ENCODE results near the gene MTFP1.

MTFP1 gene

DNA sequence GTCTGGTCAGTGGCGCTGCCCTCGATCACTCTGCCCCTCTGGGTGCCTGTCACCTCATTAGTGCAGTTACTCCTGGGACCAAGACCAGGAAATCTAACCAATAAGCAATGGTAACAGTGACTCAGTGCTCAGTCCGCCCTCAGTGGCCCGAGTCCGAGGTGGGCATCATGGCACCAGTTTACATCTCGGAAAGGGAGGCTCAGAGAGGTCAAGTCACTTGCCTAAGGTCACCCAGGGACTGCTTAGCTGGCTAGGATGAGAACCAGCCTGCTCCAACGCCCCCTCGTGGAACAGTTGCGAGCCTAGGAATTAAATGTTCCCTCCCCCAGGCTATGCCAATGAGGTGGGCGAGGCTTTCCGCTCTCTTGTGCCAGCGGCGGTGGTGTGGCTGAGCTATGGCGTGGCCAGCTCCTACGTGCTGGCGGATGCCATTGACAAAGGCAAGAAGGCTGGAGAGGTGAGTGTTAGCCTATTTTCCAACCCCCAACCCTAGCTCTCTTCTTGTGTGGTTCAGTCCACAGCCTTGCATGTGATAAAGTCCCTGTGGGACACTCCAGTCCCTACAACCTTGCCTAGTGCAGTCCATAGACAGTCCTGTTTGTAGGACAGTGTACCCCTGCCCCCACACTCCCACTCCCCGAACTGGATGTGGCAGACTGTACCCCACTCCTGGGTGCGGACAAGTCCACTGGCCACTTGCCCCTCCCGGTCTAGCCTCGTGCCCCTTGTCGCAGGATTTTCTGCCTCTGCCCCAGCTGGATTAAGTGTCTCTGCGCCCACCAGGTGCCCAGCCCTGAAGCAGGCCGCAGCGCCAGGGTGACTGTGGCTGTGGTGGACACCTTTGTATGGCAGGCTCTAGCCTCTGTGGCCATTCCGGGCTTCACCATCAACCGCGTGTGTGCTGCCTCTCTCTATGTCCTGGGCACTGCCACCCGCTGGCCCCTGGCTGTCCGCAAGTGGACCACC is 1.1 kb downstream of the MTFP1 start:
- peak; percentile 85 for DNase-seq
- peak overlapping the region; percentile 81 for H3K9ac ChIP-seq (ENCODE audit: low read length)
- H3K27ac ChIP-seq (ENCODE audit: low read length), result peak overlapping the region; percentile 58; the same call in 1 of the 2 replicates
- TF ChIP-seq EZH2 (optimal IDR thresholded peaks at IDR 0.05; ENCODE audit: low read depth, low read length) (no peak), CTCF (IDR thresholded peaks at IDR 0.05; ENCODE audit: low read length) (peak; percentile 74)
- H3K9me2 ChIP-seq (replicated peaks; ENCODE audit: insufficient read depth, low read length), result no peaks in the 10 kb centered on the region
- H3K27me3 ChIP-seq (replicated peaks; ENCODE audit: insufficient read depth, low read length), result no peaks in the 10 kb centered on the region
- peaks cover 19% of the 10 kb centered on the region for H3F3A ChIP-seq (ENCODE audit: insufficient read depth, low read length)
- no peaks in the 10 kb centered on the region for H4K20me1 ChIP-seq (ENCODE audit: insufficient read depth, low read length)
- peak overlapping the region; percentile 84 for H3K4me3 ChIP-seq (ENCODE audit: low read length)
- no peaks in the 10 kb centered on the region for H3K9me3 ChIP-seq (replicated peaks; ENCODE audit: insufficient read depth, low read length)
- peak overlapping the region; percentile 88 for H2AFZ ChIP-seq (ENCODE audit: low read length)
- peaks cover 20% of the 10 kb centered on the region for H3K4me1 ChIP-seq (ENCODE audit: low read length)
- peaks cover 17% of the 10 kb centered on the region for H3K79me2 ChIP-seq (ENCODE audit: low read length)
- H3K4me2 ChIP-seq (ENCODE audit: low read depth, low read length), result peak overlapping the region; percentile 95
- H3K36me3 ChIP-seq (replicated peaks; ENCODE audit: insufficient read depth, low read length), result no peaks in the 10 kb centered on the region

GRCh38 chr22:30427871-30428270 is 2.3 kb downstream of the MTFP1 start:
- H3K9ac ChIP-seq (ENCODE audit: low read length), result no peak overlapping the region
- DNase-seq, result no peak
- no peak for TF ChIP-seq EZH2phosphoT487 (IDR thresholded peaks at IDR 0.05; ENCODE audit: low read length)
- no peak for TF ChIP-seq CTCF (IDR thresholded peaks at IDR 0.05; ENCODE audit: low read length)
- no peak for TF ChIP-seq EZH2 (optimal IDR thresholded peaks at IDR 0.05; ENCODE audit: low read depth, low read length)

GRCh38 chr22:30429887-30430286 is 4.3 kb downstream of the MTFP1 start:
- H2AFZ ChIP-seq (ENCODE audit: low read length), result no peak overlapping the region
- H3K4me3 ChIP-seq (ENCODE audit: low read length), result no peak overlapping the region
- H3K36me3 ChIP-seq (replicated peaks; ENCODE audit: insufficient read depth, low read length), result no peaks in the 10 kb centered on the region
- no peaks in the 10 kb centered on the region for H3K79me2 ChIP-seq (ENCODE audit: low read length)
- H3K9me2 ChIP-seq (replicated peaks; ENCODE audit: insufficient read depth, low read length), result no peaks in the 10 kb centered on the region
- TF ChIP-seq EZH2 (optimal IDR thresholded peaks at IDR 0.05; ENCODE audit: low read depth, low read length) (no peak), EZH2phosphoT487 (IDR thresholded peaks at IDR 0.05; ENCODE audit: low read length) (no peak), CTCF (IDR thresholded peaks at IDR 0.05; ENCODE audit: low read length) (no peak)
- H3K9ac ChIP-seq (ENCODE audit: low read length), result no peak overlapping the region
- H3K27me3 ChIP-seq (replicated peaks; ENCODE audit: insufficient read depth, low read length), result 0 out of 2 replicates have a peak, but pooled peaks cover 3% of the 10 kb centered on the region
- no peak overlapping the region for H3K4me2 ChIP-seq (ENCODE audit: low read depth, low read length)
- no peak for DNase-seq
- peaks cover 12% of the 10 kb centered on the region for H3F3A ChIP-seq (ENCODE audit: insufficient read depth, low read length)
- H3K9me3 ChIP-seq (replicated peaks; ENCODE audit: insufficient read depth, low read length), result no peaks in the 10 kb centered on the region
- peaks cover 2% of the 10 kb centered on the region for H3K4me1 ChIP-seq (ENCODE audit: low read length)
- no peak overlapping the region for H3K27ac ChIP-seq (ENCODE audit: low read length)
- no peaks in the 10 kb centered on the region for H4K20me1 ChIP-seq (ENCODE audit: insufficient read depth, low read length)

More at GRCh38 chr22:30427871-30428270, 2.3 kb downstream of the MTFP1 start:
- Histone ChIP-seq H3K9me2 (replicated peaks; ENCODE audit: insufficient read depth, low read length) (no peaks in the 10 kb centered on the region), H3K79me2 (ENCODE audit: low read length) (peaks cover 6% of the 10 kb centered on the region), H3K36me3 (replicated peaks; ENCODE audit: insufficient read depth, low read length) (no peaks in the 10 kb centered on the region), H3K27me3 (replicated peaks; ENCODE audit: insufficient read depth, low read length) (no peaks in the 10 kb centered on the region), H3F3A (ENCODE audit: insufficient read depth, low read length) (peaks cover 19% of the 10 kb centered on the region), H2AFZ (ENCODE audit: low read length) (no peak overlapping the region), H4K20me1 (ENCODE audit: insufficient read depth, low read length) (no peaks in the 10 kb centered on the region), H3K4me2 (ENCODE audit: low read depth, low read length) (no peak overlapping the region), H3K27ac (ENCODE audit: low read length) (no peak overlapping the region), H3K4me1 (ENCODE audit: low read length) (peaks cover 10% of the 10 kb centered on the region), H3K9me3 (replicated peaks; ENCODE audit: insufficient read depth, low read length) (no peaks in the 10 kb centered on the region), H3K4me3 (ENCODE audit: low read length) (no peak overlapping the region)

All from MM.1S (cell line).